Spleen (tissue), 11 donors: ENCODE measurements around the gene GPR180. TPM values are rescaled to one million over a fixed set of nuclear protein-coding genes. Genes with fewer than 3 reads are reported as not detected.

Experiments
- DNase-seq: peaks from one replicate; pipeline ENCODE4 v3.0.0-alpha.2; 2020
- H3K27ac ChIP-seq, 8 donors: fragments of 200-600 bp; sonication (generic) in 7 of 8; 1 replicate in 4 of 8; 2 replicates in 4 of 8; pipeline versions ENCODE4 v1.5.0 to v1.8.0; 2016 to 2021; ENCODE audit warnings: inconsistent platforms in 4 of 8, mild to moderate bottlenecking in 4 of 8, moderate library complexity in 1 of 8
- H3K27me3 ChIP-seq, 7 donors: fragments of 200-600 bp; sonication (generic) in 6 of 7; replicated peaks in 1 of 7; 1 replicate in 4 of 7; 2 replicates in 3 of 7; pipeline versions ENCODE4 v1.5.0 to v1.8.0; 2016 to 2021; ENCODE audit warnings: inconsistent platforms in 3 of 7, mild to moderate bottlenecking in 1 of 7
- H3K36me3 ChIP-seq, 6 donors: fragments of 200-600 bp; sonication (generic) in 5 of 6; 1 replicate in 4 of 6; 2 replicates in 2 of 6; pipeline versions ENCODE4 v1.5.0 to v1.8.0; 2016 to 2021; ENCODE audit warnings: inconsistent platforms in 2 of 6
- H3K4me1 ChIP-seq, 6 donors: fragments of 200-600 bp; sonication (generic) in 5 of 6; 1 replicate in 3 of 6; 2 replicates in 3 of 6; pipeline versions ENCODE4 v1.5.0 to v1.8.0; 2016 to 2021; ENCODE audit warnings: inconsistent platforms in 3 of 6
- H3K4me3 ChIP-seq, 8 donors: fragments of 200-600 bp; sonication (generic) in 7 of 8; 1 replicate in 4 of 8; 2 replicates in 4 of 8; pipeline versions ENCODE4 v1.5.0 to v1.8.0; 2016 to 2021; ENCODE audit warnings: inconsistent platforms in 4 of 8, mild to moderate bottlenecking in 4 of 8, moderate library complexity in 2 of 8
- H3K9me3 ChIP-seq, 8 donors: fragments of 200-600 bp; sonication (generic) in 7 of 8; 1 replicate in 4 of 8; 2 replicates in 4 of 8; pipeline versions ENCODE4 v1.5.0 to v1.8.0; 2016 to 2021; ENCODE audit warnings: inconsistent platforms in 4 of 8
- CTCF ChIP-seq, 11 experiments: fragments of 200-600 bp in 7 of 11; fragments of 450-650 bp in 4 of 11; sonication (generic) in 4 of 11; IDR thresholded peaks in 8 of 11; conservative IDR thresholded peaks in 3 of 11; 1 replicate in 7 of 11; 2 replicates in 4 of 11; pipeline versions ENCODE4 v1.4.0 to v1.8.0; 2016 to 2021; ENCODE audit warnings: antibody characterized with exemption in 11 of 11, inconsistent platforms in 4 of 11, mild to moderate bottlenecking in 1 of 11
- POLR2A ChIP-seq, 3 donors: fragments of 450-650 bp; IDR thresholded peaks; one replicate each; pipeline ENCODE4 v1.5.1; 2017; ENCODE audit warnings: antibody characterized with exemption in 3 of 3, mild to moderate bottlenecking in 1 of 3
- POLR2AphosphoS5 ChIP-seq, 3 donors: sonication (generic); formaldehyde crosslinking; IDR thresholded peaks; one replicate each; pipeline ENCODE4 v1.5.1; 2017; ENCODE audit warnings: antibody characterized with exemption in 3 of 3
- WGBS, 5 donors: extraction: QIAGEN DNeasy Blood & Tissue Kit in 3 of 5; methylation state at CpG; one replicate each; pipeline versions ENCODE4 v1.1.5 to v1.1.7; 2013 to 2018; 5-methylcytosine and 5-hydroxymethylcytosine counted together
- intact Hi-C: fragments of 100-400 bp; cut with DNase I; formaldehyde crosslinking; loops from one replicate; pipeline ENCODE4 v1.15.0; 2023; ENCODE audit warnings: low total_unique reads
- polyA plus RNA-seq, 3 donors: library from polyadenylated mRNA; stranded (reverse); fragments of 200-250 nt; gene quantifications; one replicate each; pipeline ENCODE4 v1.2.1, GENCODE V29; 2013
- total RNA-seq, 7 donors: library from RNA; depleted of rRNA in 3 of 7; stranded (reverse); fragments of >200 nt in 3 of 7; fragmentation: NEBNext Ultra II Directional in 4 of 7; extraction: Animal tissue kit (Norgen Biotek cat#: 25700) in 4 of 7; gene quantifications; one replicate each; pipeline versions ENCODE4 v1.1.0 to v1.2.1, GENCODE V29; 2016 to 2021
- donor health status: healthy with polysubstance abuse.
- donor health status: DM: no; HTN: no; CAD: no; lungs with moderate emphysema.
- donor health status: DM: no; HTN: no; CAD: no.
- donor health status: Bipolar disorder and iron deficiency.
- donor health status: healthy.
- donor health status: DM: no; HTN: no; CAD: no.
- donor health status: DM: yes; HTN: yes; CAD: no.

The GPR180 gene
- total and polyA plus RNA-seq, 10 donors = 1.2 to 8.6 (median 4.2) TPM

GRCh38 chr13:94666065-94666464, 64.4 kb downstream of the GPR180 start:
- Histone ChIP-seq H3K36me3 (no peaks in the 10 kb centered on the region), H3K27ac (no peak overlapping the region), H3K9me3 (peaks cover 0 to 3% (median 0%) of the 10 kb centered on the region in 8 donors), H3K4me3 (no peak overlapping the region), H3K4me1 (no peaks in the 10 kb centered on the region), H3K27me3 (peaks cover 0 to 30% (median 0%) of the 10 kb centered on the region in 7 donors)
- intact Hi-C loops = no loop called here
- TF ChIP-seq POLR2AphosphoS5 (IDR thresholded peaks at IDR 0.05) = no peak
- no peak for DNase-seq
- WGBS, 5 donors = 88 to 93% (median 89%) methylated on average over 7 of the region's 7 CpGs

- TF ChIP-seq CTCF (IDR thresholded peaks at IDR 0.05 in 8 of 11, conservative IDR thresholded peaks at IDR 0.05 in 3 of 11) (no peak), POLR2A (IDR thresholded peaks at IDR 0.05) (no peak), POLR2AphosphoS5 (IDR thresholded peaks at IDR 0.05) (no peak)
- Histone ChIP-seq H3K27me3 (peaks cover 0 to 19% (median 0%) of the 10 kb centered on the region in 7 donors), H3K36me3 (no peaks in the 10 kb centered on the region), H3K9me3 (peaks cover 0 to 3% (median 0%) of the 10 kb centered on the region in 8 donors), H3K4me1 (no peaks in the 10 kb centered on the region), H3K4me3 (no peak overlapping the region), H3K27ac (no peak overlapping the region)
- intact Hi-C loops = no loop called here
- 51 to 60% (median 56%) methylated on average over 2 of the region's 2 CpGs for WGBS, 5 donors
- no peak for DNase-seq
Observed at GRCh38 chr13:94667190-94667589, 65.5 kb downstream of the GPR180 start.

- intact Hi-C loops = no loop called here
- peaks cover 0 to 26% (median 0%) of the 10 kb centered on the region in 7 donors for H3K27me3 ChIP-seq
- no peaks in the 10 kb centered on the region for H3K36me3 ChIP-seq
- WGBS, 5 donors = 62 to 88% (median 71%) methylated on average over 2 of the region's 2 CpGs
- H3K4me1 ChIP-seq = no peaks in the 10 kb centered on the region
- H3K9me3 ChIP-seq = peaks cover 0 to 3% (median 0%) of the 10 kb centered on the region in 8 donors
- DNase-seq = no peak
- no peak overlapping the region for H3K27ac ChIP-seq
- H3K4me3 ChIP-seq = no peak overlapping the region
- TF ChIP-seq POLR2A (IDR thresholded peaks at IDR 0.05) = no peak
- TF ChIP-seq POLR2AphosphoS5 (IDR thresholded peaks at IDR 0.05) = no peak
- TF ChIP-seq CTCF (IDR thresholded peaks at IDR 0.05 in 8 of 11, conservative IDR thresholded peaks at IDR 0.05 in 3 of 11) = no peak
Observed at GRCh38 chr13:94672400-94672799, 70.7 kb downstream of the GPR180 start.

GRCh38 chr13:94673851-94674250, 72.2 kb downstream of the GPR180 start:
- Histone ChIP-seq H3K27me3 (peaks cover 0 to 39% (median 0%) of the 10 kb centered on the region in 7 donors), H3K4me1 (no peaks in the 10 kb centered on the region), H3K4me3 (no peak overlapping the region), H3K27ac (no peak overlapping the region), H3K9me3 (no peaks in the 10 kb centered on the region), H3K36me3 (no peaks in the 10 kb centered on the region)
- no peak for TF ChIP-seq POLR2A (IDR thresholded peaks at IDR 0.05)
- no peak for TF ChIP-seq POLR2AphosphoS5 (IDR thresholded peaks at IDR 0.05)
- TF ChIP-seq CTCF (IDR thresholded peaks at IDR 0.05 in 8 of 11, conservative IDR thresholded peaks at IDR 0.05 in 3 of 11) = no peak
- intact Hi-C loops = no loop called here
- WGBS, 5 donors = 49 to 76% (median 67%) methylated on average over 5 of the region's 5 CpGs
- DNase-seq = no peak
